Osteocyte (in vitro differentiated cells): ENCODE data around the gene KRT86. TPM values are rescaled to one million over a fixed set of nuclear protein-coding genes. Genes with fewer than 3 reads are reported as not detected.
"Not testable (repeated sequence)": the region's sequence is repeated elsewhere in the genome, so short reads cannot be mapped to it uniquely, and the experiment has no call there.

Experiments used
- DNase-seq: peaks from one replicate; pipeline ENCODE4 v3.0.0; 2021; ENCODE audit warnings: mixed read lengths; ENCODE audit not compliant: unreplicated experiment; ENCODE audit errors: extremely low spot score
- H3K27ac Mint-ChIP-seq: one replicate; pipeline ENCODE4 v1.8.0; 2021; ENCODE audit warnings: mild to moderate bottlenecking, mixed read lengths; ENCODE audit not compliant: unreplicated experiment
- H3K27me3 Mint-ChIP-seq: one replicate; pipeline ENCODE4 v1.8.0; 2021; ENCODE audit warnings: mixed read lengths; ENCODE audit not compliant: unreplicated experiment
- H3K36me3 Mint-ChIP-seq: one replicate; pipeline ENCODE4 v1.8.0; 2021; ENCODE audit warnings: mixed read lengths; ENCODE audit not compliant: unreplicated experiment
- H3K4me1 Mint-ChIP-seq: one replicate; pipeline ENCODE4 v1.8.0; 2021; ENCODE audit warnings: mixed read lengths; ENCODE audit not compliant: unreplicated experiment
- H3K4me3 Mint-ChIP-seq: one replicate; pipeline ENCODE4 v1.8.0; 2021; ENCODE audit warnings: mild to moderate bottlenecking, moderate library complexity, mixed read lengths; ENCODE audit not compliant: unreplicated experiment
- H3K9me3 Mint-ChIP-seq: one replicate; pipeline ENCODE4 v1.8.0; 2021; ENCODE audit warnings: mixed read lengths; ENCODE audit not compliant: unreplicated experiment
- CTCF ChIP-seq: fragments of 200-600 bp; sonication (generic); IDR thresholded peaks from 2 replicates; pipeline ENCODE4 v1.5.0; 2021; ENCODE audit warnings: antibody characterized with exemption, mild to moderate bottlenecking, moderate library complexity
- total RNA-seq: library from RNA; stranded (reverse); gene quantifications from 2 replicates; pipeline ENCODE4 v1.2.1, GENCODE V29; 2021

Gene KRT86
- total RNA-seq, 1 donor from 2014 or later: 0.24 TPM

- H3K4me1 Mint-ChIP-seq: peaks cover 55% of the 10 kb centered on the region
- no peaks in the 10 kb centered on the region for H3K36me3 Mint-ChIP-seq
- no peaks in the 10 kb centered on the region for H3K9me3 Mint-ChIP-seq
- no peaks in the 10 kb centered on the region for H3K27me3 Mint-ChIP-seq
- no peak overlapping the region for H3K4me3 Mint-ChIP-seq
- TF ChIP-seq CTCF: no peak
- DNase-seq: no peak
- H3K27ac Mint-ChIP-seq: no peak overlapping the region
These were observed 35.4 kb upstream of the KRT86 start for GRCh38 chr12:52238916-52239646.

- Mint-ChIP-seq H3K9me3 (no peaks in the 10 kb centered on the region), H3K36me3 (no peaks in the 10 kb centered on the region), H3K27ac (no peak overlapping the region), H3K4me1 (peaks cover 55% of the 10 kb centered on the region), H3K4me3 (no peak overlapping the region), H3K27me3 (no peaks in the 10 kb centered on the region)
- TF ChIP-seq CTCF: no peak
- DNase-seq: no peak
These were observed 34.7 kb upstream of the KRT86 start for GRCh38 chr12:52239767-52240166.

GRCh38 chr12:52240247-52240646 lies 34.2 kb upstream of the KRT86 start:
- H3K9me3 Mint-ChIP-seq, H3K36me3 Mint-ChIP-seq, H3K27me3 Mint-ChIP-seq, H3K4me3 Mint-ChIP-seq, DNase-seq, H3K27ac Mint-ChIP-seq: not testable (repeated sequence)
- peaks cover 55% of the 10 kb centered on the region for H3K4me1 Mint-ChIP-seq

GRCh38 chr12:52241205-52241842 lies 33.1 kb upstream of the KRT86 start:
- TF ChIP-seq CTCF: no peak
- no peak for DNase-seq
- H3K27me3 Mint-ChIP-seq: no peaks in the 10 kb centered on the region
- H3K36me3 Mint-ChIP-seq: no peaks in the 10 kb centered on the region
- no peak overlapping the region for H3K27ac Mint-ChIP-seq
- H3K4me1 Mint-ChIP-seq: peaks cover 61% of the 10 kb centered on the region
- no peaks in the 10 kb centered on the region for H3K9me3 Mint-ChIP-seq
- no peak overlapping the region for H3K4me3 Mint-ChIP-seq

- Mint-ChIP-seq H3K9me3 (no peaks in the 10 kb centered on the region), H3K36me3 (no peaks in the 10 kb centered on the region), H3K4me3 (no peak overlapping the region), H3K27me3 (no peaks in the 10 kb centered on the region), H3K4me1 (peaks cover 68% of the 10 kb centered on the region), H3K27ac (no peak overlapping the region)
- TF ChIP-seq CTCF: no peak
- no peak for DNase-seq
These were observed 31.8 kb upstream of the KRT86 start for GRCh38 chr12:52242442-52243258.
